Vagina (tissue), 2 donors: ENCODE results near the gene MAD1L1.

Experiments
- CTCF ChIP-seq, 3 experiments: fragments of 450-650 bp in 2 of 3; fragments of 200-600 bp in 1 of 3; sonication (generic) in 1 of 3; IDR thresholded peaks; one replicate each; pipeline ENCODE4 v1.5.1; 2017 to 2019; ENCODE audit warnings: antibody characterized with exemption in 3 of 3, mild to moderate bottlenecking in 2 of 3, moderate library complexity in 2 of 3
- POLR2A ChIP-seq, 2 donors: fragments of 450-650 bp; IDR thresholded peaks; one replicate each; pipeline ENCODE4 v1.6.1; 2017; ENCODE audit warnings: antibody characterized with exemption in 2 of 2, mild to moderate bottlenecking in 2 of 2, moderate library complexity in 2 of 2
- POLR2AphosphoS5 ChIP-seq, 2 donors: sonication (generic); formaldehyde crosslinking; IDR thresholded peaks; one replicate each; pipeline ENCODE4 v1.9.0; 2017; ENCODE audit warnings: antibody characterized with exemption in 2 of 2, mild to moderate bottlenecking in 2 of 2, low read depth in 1 of 2; ENCODE audit not compliant: insufficient read depth in 1 of 2

GRCh38 chr7:1775389-1775788, 457.4 kb downstream of the MAD1L1 start:
- TF ChIP-seq CTCF (IDR thresholded peaks at IDR 0.05) (no peak), POLR2A (IDR thresholded peaks at IDR 0.05) (no peak), POLR2AphosphoS5 (IDR thresholded peaks at IDR 0.05; ENCODE audit: insufficient read depth in 1 of 2, low read depth in 1 of 2) (no peak)
